Activated gamma-delta T cell treated with anti-CD3 and anti-CD28 coated beads, Interleukin-2, amount 50 U/mL, for 16 hours (primary cell): ENCODE results near the gene SUPT20H.

Source experiments
- DNase-seq: peaks from one replicate; pipeline ENCODE4 v3.0.0-alpha.2; 2020; ENCODE audit warnings: low read depth

The SUPT20H gene

DNA sequence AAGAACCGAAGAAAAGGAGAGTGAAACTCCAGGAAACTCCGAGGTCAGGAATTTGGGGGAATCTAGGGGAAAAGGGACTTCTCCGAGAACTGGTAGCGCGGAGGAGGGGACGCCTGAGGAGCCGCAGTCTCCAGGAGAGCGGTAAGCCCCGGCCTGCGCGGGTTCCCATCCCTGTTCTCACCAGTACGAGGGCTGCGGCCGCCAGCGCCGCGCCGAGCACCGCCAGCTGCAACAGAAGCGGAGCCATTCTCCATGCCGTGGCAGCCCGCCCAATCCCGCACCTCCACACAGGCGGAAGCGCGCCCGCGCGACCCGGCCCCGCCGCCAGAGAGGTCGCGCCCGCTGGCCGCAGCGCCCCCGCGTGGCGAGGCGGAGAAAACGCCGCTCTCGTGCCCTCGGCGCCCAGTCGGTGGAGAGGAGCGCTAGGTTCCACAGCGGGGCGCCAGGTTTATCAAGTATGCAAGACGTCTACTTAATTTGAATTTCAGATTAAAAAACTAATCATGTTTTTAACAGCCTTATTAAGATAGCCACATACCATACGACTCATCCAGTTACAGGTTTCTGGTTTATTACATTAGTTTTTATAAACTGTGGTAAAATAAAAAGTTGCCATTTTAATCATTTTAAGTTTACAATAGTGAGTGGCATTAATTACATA lies 60.3 kb downstream of the SUPT20H start, which contains the start of gene ALG5:
ALG5 (minus strand) TSS at position 287 of the 661 bp plus-strand sequence; CDS start at position 247, 40 bp downstream.
- DNase-seq = peak; percentile 87

GRCh38 chr13:36998624-36999041 lies 60.9 kb downstream of the SUPT20H start:
- no peak for DNase-seq

- no peak for DNase-seq
Observed at GRCh38 chr13:36997716-36998427, 61.6 kb downstream of the SUPT20H start.

DNA sequence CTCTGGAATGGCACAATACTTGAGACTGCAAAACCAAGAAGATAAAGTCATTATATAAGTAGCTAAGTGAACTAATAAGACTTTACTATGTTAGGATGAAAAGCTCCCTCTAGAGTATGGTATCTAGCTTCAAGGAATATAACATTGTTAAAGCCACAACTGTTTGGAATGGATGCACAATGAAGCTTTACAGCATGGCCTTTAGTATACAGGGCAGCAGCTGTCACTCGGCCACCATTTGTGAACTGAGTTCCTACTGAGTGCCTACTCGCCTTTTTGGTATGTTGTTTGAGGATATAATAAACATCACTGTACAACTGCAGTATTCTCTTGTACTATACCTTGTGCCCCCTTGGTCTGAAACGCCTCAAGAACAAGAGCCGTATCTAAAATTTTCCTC lies 67.1 kb downstream of the SUPT20H start:
- DNase-seq = no peak

- DNase-seq = no peak
Observed at GRCh38 chr13:36986462-36987240, 72.8 kb downstream of the SUPT20H start.

GRCh38 chr13:36981156-36981743 lies 78.2 kb downstream of the SUPT20H start:
- no peak for DNase-seq

DNA sequence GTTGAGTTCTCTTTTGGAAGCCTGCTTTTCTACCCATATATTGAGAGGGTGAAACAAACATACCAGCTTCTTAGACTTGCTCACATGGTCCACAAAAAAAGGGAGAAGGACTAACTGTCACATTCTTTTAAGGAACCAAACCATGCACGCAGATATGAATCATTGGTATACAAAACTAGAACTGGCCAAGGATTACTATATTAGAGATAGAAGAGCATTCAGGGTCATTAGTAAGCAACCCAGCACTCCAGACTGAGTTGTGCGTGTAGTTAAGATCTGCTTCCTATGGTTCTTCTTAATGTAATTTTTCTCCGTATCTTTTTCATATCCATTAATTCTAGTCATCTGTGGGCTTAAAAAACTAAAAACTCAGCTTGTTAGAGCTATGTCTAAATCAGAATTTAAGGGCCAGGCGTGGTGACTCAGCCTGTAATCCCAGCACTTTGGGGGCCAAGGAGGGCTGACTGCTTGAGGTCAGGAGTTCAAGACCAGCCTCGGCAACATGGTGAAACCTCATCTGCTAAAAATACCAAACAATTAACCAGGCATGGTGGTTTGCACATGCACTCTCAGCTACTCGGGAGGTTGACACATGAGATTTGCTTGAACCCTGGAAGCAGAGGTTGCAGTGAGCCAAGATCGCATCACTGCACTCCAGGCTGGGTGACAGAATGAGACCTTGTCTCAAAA lies 80.0 kb downstream of the SUPT20H start:
- no peak for DNase-seq

DNA sequence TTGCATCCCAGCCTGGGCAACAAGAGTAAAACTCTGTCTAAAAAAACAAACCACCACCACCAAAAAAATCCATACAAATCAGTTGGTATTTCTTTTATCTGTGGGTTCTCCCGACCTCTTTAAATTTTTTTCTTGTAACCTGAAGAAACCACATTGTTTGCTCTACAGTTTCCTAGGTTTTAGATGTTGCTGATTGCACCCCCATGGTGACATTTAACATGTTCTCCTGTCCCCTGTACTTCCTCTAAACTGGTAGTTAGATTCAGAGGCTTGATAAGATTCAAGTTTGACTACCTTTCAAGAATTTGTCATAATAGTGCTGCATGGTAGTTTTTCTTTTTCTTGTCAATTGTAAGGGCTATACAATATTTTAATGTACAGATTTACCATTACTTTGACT lies 84.3 kb downstream of the SUPT20H start:
- no peak for DNase-seq

- DNase-seq = no peak
Observed at GRCh38 chr13:36973621-36974295, 85.7 kb downstream of the SUPT20H start.

- DNase-seq = no peak
Observed at GRCh38 chr13:36973009-36973408, 86.5 kb downstream of the SUPT20H start.

- no peak for DNase-seq
Observed at GRCh38 chr13:36966404-36966803, 93.1 kb downstream of the SUPT20H start.

DNA sequence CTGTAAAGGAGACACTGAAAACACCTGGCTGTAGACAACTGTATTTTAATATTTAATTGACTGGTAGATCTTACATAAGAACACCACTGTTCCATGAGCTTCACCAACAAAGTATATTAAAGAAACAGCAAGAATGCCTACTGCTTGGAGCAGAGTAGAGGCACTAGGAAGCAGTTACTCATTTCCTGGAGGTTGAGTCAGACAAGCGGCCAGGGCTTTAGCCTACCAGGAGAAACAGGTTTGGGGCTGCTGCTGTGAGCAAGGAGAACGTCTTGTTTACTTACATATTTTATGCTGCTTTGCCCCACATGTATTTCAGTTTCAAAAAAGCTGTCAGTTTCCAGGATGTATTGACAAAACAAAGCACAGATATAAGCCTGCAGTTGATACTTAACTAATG lies 93.7 kb downstream of the SUPT20H start:
- no peak for DNase-seq

DNA sequence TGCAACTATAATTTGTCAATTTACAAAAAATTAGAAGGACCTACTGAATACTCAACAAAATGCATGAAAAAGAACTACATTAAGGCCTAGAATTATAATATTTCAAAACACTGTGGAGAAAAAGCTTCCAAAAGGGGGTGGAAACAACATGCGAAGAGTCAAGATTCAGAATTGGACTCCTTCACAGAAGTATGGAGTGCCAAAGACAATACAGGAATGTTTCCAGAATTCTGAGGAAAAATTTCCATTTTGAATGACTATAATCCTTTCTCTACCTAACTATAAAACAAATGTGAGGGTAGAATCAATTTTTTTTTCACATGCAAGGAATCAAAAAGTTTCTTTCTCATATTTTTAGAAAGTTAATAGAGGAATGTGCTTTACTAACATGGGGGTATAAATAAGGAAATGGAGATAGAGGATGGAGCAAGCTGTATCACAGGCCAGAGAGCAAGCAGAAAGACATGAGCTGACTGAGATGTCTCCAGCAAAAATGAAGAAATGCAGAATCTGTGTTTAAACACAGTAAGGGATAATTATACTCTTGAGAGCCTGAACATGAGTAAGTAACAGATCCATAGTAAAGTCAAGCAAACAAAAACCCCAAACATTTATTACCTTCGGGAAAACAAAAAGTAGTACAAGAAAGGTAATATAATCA lies 99.9 kb downstream of the SUPT20H start:
- DNase-seq = no peak
